ENCODE data around the gene TMBIM1. TPM values are rescaled to one million over a fixed set of nuclear protein-coding genes. Genes with fewer than 3 reads are reported as not detected.

TMBIM1 gene
- total RNA-seq, 2 donors from 2014 or later, result 273 to 375 TPM

GRCh38 chr2:218244665-218245064 is 47.6 kb downstream of the TMBIM1 start:
- TF ChIP-seq CTCF (IDR thresholded peaks at IDR 0.05), result no peak
- peaks cover 49% of the 10 kb centered on the region for H3K36me3 ChIP-seq
- H3K27me3 ChIP-seq, result no peaks in the 10 kb centered on the region
- H3K9ac ChIP-seq (ENCODE audit: low read depth in 2 of 2, low read length in 2 of 2), result no peak overlapping the region
- H3K9me3 ChIP-seq, result no peaks in the 10 kb centered on the region
- no peak for DNase-seq
- no peak overlapping the region for H3K4me3 ChIP-seq
- no peak overlapping the region for H3K27ac ChIP-seq
- H3K4me1 ChIP-seq, result no peaks in the 10 kb centered on the region
- intact Hi-C loops (cut with DNase I), result no loop called here

GRCh38 chr2:218244204-218244603 is 48.1 kb downstream of the TMBIM1 start:
- DNase-seq, result no peak
- Histone ChIP-seq H3K4me3 (no peak overlapping the region), H3K27ac (no peak overlapping the region), H3K4me1 (no peaks in the 10 kb centered on the region), H3K9me3 (no peaks in the 10 kb centered on the region), H3K9ac (ENCODE audit: low read depth in 2 of 2, low read length in 2 of 2) (no peak overlapping the region), H3K27me3 (no peaks in the 10 kb centered on the region), H3K36me3 (peaks cover 45% of the 10 kb centered on the region)
- no peak for TF ChIP-seq CTCF (IDR thresholded peaks at IDR 0.05)
- intact Hi-C loops (cut with DNase I), result no loop called here

- DNase-seq, result no peak
- peaks cover 29% of the 10 kb centered on the region for H3K36me3 ChIP-seq
These were observed 53.4 kb downstream of the TMBIM1 start for GRCh38 chr2:218238887-218239286.

GRCh38 chr2:218236829-218237228 is 55.5 kb downstream of the TMBIM1 start:
- Histone ChIP-seq H3K9me3 (no peaks in the 10 kb centered on the region), H3K27ac (no peak overlapping the region), H3K9ac (ENCODE audit: low read depth in 2 of 2, low read length in 2 of 2) (no peak overlapping the region), H3K4me3 (no peak overlapping the region), H3K27me3 (no peaks in the 10 kb centered on the region), H3K4me1 (no peaks in the 10 kb centered on the region), H3K36me3 (peaks cover 17% of the 10 kb centered on the region)
- DNase-seq, result no peak
- TF ChIP-seq CTCF (IDR thresholded peaks at IDR 0.05), result no peak
- intact Hi-C loops (cut with DNase I), result no loop called here

More at GRCh38 chr2:218238887-218239286, 53.4 kb downstream of the TMBIM1 start:
- no peaks in the 10 kb centered on the region for H3K9me3 ChIP-seq
- no peak for TF ChIP-seq CTCF (IDR thresholded peaks at IDR 0.05)
- intact Hi-C loops (cut with DNase I), result no loop called here
- no peaks in the 10 kb centered on the region for H3K4me1 ChIP-seq
- no peak overlapping the region for H3K4me3 ChIP-seq
- peak overlapping the region; percentile 7 for H3K27ac ChIP-seq
- no peak overlapping the region for H3K9ac ChIP-seq (ENCODE audit: low read depth in 2 of 2, low read length in 2 of 2)
- H3K27me3 ChIP-seq, result no peaks in the 10 kb centered on the region

GRCh38 chr2:218235017-218235416 is 57.3 kb downstream of the TMBIM1 start:
- H3K9me3 ChIP-seq, result no peaks in the 10 kb centered on the region
- TF ChIP-seq CTCF (IDR thresholded peaks at IDR 0.05), result no peak
- intact Hi-C loops (cut with DNase I), result no loop called here
- no peak overlapping the region for H3K4me3 ChIP-seq
- no peak overlapping the region for H3K27ac ChIP-seq
- DNase-seq, result no peak
- H3K27me3 ChIP-seq, result no peaks in the 10 kb centered on the region
- H3K4me1 ChIP-seq, result peaks cover 7% of the 10 kb centered on the region
- H3K9ac ChIP-seq (ENCODE audit: low read depth in 2 of 2, low read length in 2 of 2), result no peak overlapping the region
- peaks cover 14% of the 10 kb centered on the region for H3K36me3 ChIP-seq

GRCh38 chr2:218234521-218234920 is 57.8 kb downstream of the TMBIM1 start:
- no peaks in the 10 kb centered on the region for H3K27me3 ChIP-seq
- no peak for DNase-seq
- intact Hi-C loops (cut with DNase I), result no loop called here
- no peak overlapping the region for H3K9ac ChIP-seq (ENCODE audit: low read depth in 2 of 2, low read length in 2 of 2)
- H3K36me3 ChIP-seq, result peaks cover 10% of the 10 kb centered on the region
- H3K4me3 ChIP-seq, result no peak overlapping the region
- TF ChIP-seq CTCF (IDR thresholded peaks at IDR 0.05), result no peak
- peaks cover 7% of the 10 kb centered on the region for H3K4me1 ChIP-seq
- no peaks in the 10 kb centered on the region for H3K9me3 ChIP-seq
- no peak overlapping the region for H3K27ac ChIP-seq
